ENCODE measurements around the gene ARPC2.

DNA sequence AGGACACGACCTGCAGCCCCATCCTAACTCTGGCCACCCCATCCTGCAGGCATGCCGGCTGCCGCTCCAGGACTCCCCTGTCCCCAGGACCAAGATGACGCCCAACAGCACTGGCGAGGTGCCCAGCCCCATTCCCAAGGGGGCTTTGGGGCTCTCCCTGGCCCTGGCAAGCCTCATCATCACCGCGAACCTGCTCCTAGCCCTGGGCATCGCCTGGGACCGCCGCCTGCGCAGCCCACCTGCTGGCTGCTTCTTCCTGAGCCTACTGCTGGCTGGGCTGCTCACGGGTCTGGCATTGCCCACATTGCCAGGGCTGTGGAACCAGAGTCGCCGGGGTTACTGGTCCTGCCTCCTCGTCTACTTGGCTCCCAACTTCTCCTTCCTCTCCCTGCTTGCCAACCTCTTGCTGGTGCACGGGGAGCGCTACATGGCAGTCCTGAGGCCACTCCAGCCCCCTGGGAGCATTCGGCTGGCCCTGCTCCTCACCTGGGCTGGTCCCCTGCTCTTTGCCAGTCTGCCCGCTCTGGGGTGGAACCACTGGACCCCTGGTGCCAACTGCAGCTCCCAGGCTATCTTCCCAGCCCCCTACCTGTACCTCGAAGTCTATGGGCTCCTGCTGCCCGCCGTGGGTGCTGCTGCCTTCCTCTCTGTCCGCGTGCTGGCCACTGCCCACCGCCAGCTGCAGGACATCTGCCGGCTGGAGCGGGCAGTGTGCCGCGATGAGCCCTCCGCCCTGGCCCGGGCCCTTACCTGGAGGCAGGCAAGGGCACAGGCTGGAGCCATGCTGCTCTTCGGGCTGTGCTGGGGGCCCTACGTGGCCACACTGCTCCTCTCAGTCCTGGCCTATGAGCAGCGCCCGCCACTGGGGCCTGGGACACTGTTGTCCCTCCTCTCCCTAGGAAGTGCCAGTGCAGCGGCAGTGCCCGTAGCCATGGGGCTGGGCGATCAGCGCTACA lies 45.9 kb downstream of the ARPC2 start:
- TF ChIP-seq, protein P1, sequence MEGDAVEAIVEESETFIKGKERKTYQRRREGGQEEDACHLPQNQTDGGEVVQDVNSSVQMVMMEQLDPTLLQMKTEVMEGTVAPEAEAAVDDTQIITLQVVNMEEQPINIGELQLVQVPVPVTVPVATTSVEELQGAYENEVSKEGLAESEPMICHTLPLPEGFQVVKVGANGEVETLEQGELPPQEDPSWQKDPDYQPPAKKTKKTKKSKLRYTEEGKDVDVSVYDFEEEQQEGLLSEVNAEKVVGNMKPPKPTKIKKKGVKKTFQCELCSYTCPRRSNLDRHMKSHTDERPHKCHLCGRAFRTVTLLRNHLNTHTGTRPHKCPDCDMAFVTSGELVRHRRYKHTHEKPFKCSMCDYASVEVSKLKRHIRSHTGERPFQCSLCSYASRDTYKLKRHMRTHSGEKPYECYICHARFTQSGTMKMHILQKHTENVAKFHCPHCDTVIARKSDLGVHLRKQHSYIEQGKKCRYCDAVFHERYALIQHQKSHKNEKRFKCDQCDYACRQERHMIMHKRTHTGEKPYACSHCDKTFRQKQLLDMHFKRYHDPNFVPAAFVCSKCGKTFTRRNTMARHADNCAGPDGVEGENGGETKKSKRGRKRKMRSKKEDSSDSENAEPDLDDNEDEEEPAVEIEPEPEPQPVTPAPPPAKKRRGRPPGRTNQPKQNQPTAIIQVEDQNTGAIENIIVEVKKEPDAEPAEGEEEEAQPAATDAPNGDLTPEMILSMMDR (conservative IDR thresholded peaks at IDR 0.05; ENCODE audit: low read depth, low read length) = no peak
- no peak for TF ChIP-seq EZH2 (IDR thresholded peaks at IDR 0.05; ENCODE audit: low read length, unreplicated experiment)
